ENCODE measurements around the gene BMPER.

BMPER gene

GRCh38 chr7:34062826-34063225 is 157.5 kb downstream of the BMPER start:
- no peak for DNase-seq (ENCODE audit: low spot score)

- no peak for DNase-seq (ENCODE audit: low spot score)
Measured at GRCh38 chr7:34064519-34065158, 159.3 kb downstream of the BMPER start.

GRCh38 chr7:34066411-34066810 is 161.1 kb downstream of the BMPER start:
- no peak for DNase-seq (ENCODE audit: low spot score)

GRCh38 chr7:34067005-34067778 is 161.9 kb downstream of the BMPER start:
- DNase-seq (ENCODE audit: low spot score): no peak

- no peak for DNase-seq (ENCODE audit: low spot score)
Measured at GRCh38 chr7:34069676-34070075, 164.3 kb downstream of the BMPER start.

GRCh38 chr7:34070511-34071323 is 165.4 kb downstream of the BMPER start:
- no peak for DNase-seq (ENCODE audit: low spot score)

- DNase-seq (ENCODE audit: low spot score): peak; percentile 67
Measured at GRCh38 chr7:34073676-34074075, 168.3 kb downstream of the BMPER start.

- no peak for DNase-seq (ENCODE audit: low spot score)
Measured at GRCh38 chr7:34074421-34074820, 169.1 kb downstream of the BMPER start.

- peak; percentile 75 for DNase-seq (ENCODE audit: low spot score)
Measured at GRCh38 chr7:34075523-34076370, 170.4 kb downstream of the BMPER start.

GRCh38 chr7:34077168-34077567 is 171.8 kb downstream of the BMPER start:
- no peak for DNase-seq (ENCODE audit: low spot score)

- no peak for DNase-seq (ENCODE audit: low spot score)
Measured at GRCh38 chr7:34078864-34079263, 173.5 kb downstream of the BMPER start.

- DNase-seq (ENCODE audit: low spot score): peak; percentile 45
Measured at GRCh38 chr7:34080513-34080912, 175.2 kb downstream of the BMPER start.

- DNase-seq (ENCODE audit: low spot score): no peak
Measured at GRCh38 chr7:34081935-34082334, 176.6 kb downstream of the BMPER start.

GRCh38 chr7:34083440-34083839 is 178.1 kb downstream of the BMPER start:
- no peak for DNase-seq (ENCODE audit: low spot score)

- DNase-seq (ENCODE audit: low spot score): no peak
Measured at GRCh38 chr7:34084651-34085050, 179.3 kb downstream of the BMPER start.

GRCh38 chr7:34086064-34086463 is 180.7 kb downstream of the BMPER start:
- DNase-seq (ENCODE audit: low spot score): no peak

GRCh38 chr7:34086981-34087380 is 181.6 kb downstream of the BMPER start:
- DNase-seq (ENCODE audit: low spot score): no peak

GRCh38 chr7:34087892-34088891 is 182.9 kb downstream of the BMPER start:
- DNase-seq (ENCODE audit: low spot score): peak; percentile 30

GRCh38 chr7:34090816-34091215 is 185.5 kb downstream of the BMPER start:
- DNase-seq (ENCODE audit: low spot score): no peak

- DNase-seq (ENCODE audit: low spot score): peak; percentile 43
Measured at GRCh38 chr7:34091321-34091917, 186.1 kb downstream of the BMPER start.

Data from AG20443 (cell line).